Mammary epithelial cell (primary cell): ENCODE measurements around the gene NUDT14.

Experiments used
- CTCF ChIP-seq, 2 donors: IDR thresholded peaks in 1 of 2; conservative IDR thresholded peaks in 1 of 2; 2 replicates each; pipeline ENCODE4 v1.5.1; 2011 to 2012; ENCODE audit warnings: inconsistent platforms in 2 of 2, low read length in 2 of 2, mild to moderate bottlenecking in 2 of 2, control low read depth in 1 of 2, low read depth in 1 of 2; ENCODE audit not compliant: insufficient read depth in 1 of 2; ENCODE audit errors: extremely low read depth in 1 of 2
- EZH2 ChIP-seq: IDR thresholded peaks from 2 replicates; pipeline ENCODE4 v1.6.1; 2012; ENCODE audit warnings: low read length, inconsistent platforms, borderline replicate concordance

GRCh38 chr14:105221598-105222178 lies 40.6 kb upstream of the NUDT14 start:
- TF ChIP-seq CTCF (conservative IDR thresholded peaks at IDR 0.05 in 1 of 2, IDR thresholded peaks at IDR 0.05 in 1 of 2; ENCODE audit: extremely low read depth in 1 of 2, insufficient read depth in 1 of 2, low read depth in 1 of 2, low read length in 2 of 2) (no peak), EZH2 (no peak)
